ENCODE measurements around the gene NTM. TPM values are rescaled to one million over a fixed set of nuclear protein-coding genes. Genes with fewer than 3 reads are reported as not detected.

Gene NTM
- total RNA-seq, 1 experiment from 2014 or later: 8.6 TPM

DNA sequence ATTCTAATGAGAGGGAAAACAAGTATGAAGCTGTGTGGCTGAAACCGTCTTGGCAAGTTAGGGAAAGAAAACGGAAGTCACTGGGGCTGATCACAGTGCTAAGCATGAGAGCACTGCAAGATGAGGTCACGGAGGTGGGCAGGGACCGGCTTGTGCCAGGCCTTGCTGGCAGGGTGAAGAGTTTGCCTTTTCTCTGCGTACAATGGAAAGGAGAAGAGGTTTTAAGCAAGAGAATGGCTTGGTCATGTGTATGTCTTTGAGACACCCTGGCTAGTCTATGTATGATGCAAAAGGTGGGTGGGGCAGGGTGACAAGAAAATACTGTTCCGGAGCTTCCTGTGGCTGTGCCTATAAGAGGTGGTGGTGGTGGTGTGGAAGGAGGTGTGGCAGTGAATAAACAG is 567.9 kb downstream of the NTM start:
- Histone ChIP-seq H3K36me3 (ENCODE audit: insufficient read depth, low read length, poor library complexity, severe bottlenecking) (no peaks in the 10 kb centered on the region), H3K4me1 (ENCODE audit: insufficient read depth, low read length, poor library complexity, severe bottlenecking) (peaks cover 10% of the 10 kb centered on the region), H3K9me3 (ENCODE audit: low read depth, low read length, poor library complexity, severe bottlenecking) (no peaks in the 10 kb centered on the region), H3K27ac (ENCODE audit: low read depth, low read length, poor library complexity, severe bottlenecking) (no peak overlapping the region), H3K4me3 (ENCODE audit: low read depth, low read length, poor library complexity, severe bottlenecking) (no peak overlapping the region), H3K27me3 (replicated peaks; ENCODE audit: insufficient read depth, low read depth, low read length, poor library complexity) (peaks cover 6% of the 10 kb centered on the region)
- DNase-seq (ENCODE audit: low spot score): no peak
- intact Hi-C loops (cut with micrococcal nuclease; ENCODE audit: unreplicated experiment): no loop called here
- CTCF ChIA-PET: no interaction called here
- no TSS peak for BruUV-seq (replicated peaks)
- TF ChIP-seq, protein P1, sequence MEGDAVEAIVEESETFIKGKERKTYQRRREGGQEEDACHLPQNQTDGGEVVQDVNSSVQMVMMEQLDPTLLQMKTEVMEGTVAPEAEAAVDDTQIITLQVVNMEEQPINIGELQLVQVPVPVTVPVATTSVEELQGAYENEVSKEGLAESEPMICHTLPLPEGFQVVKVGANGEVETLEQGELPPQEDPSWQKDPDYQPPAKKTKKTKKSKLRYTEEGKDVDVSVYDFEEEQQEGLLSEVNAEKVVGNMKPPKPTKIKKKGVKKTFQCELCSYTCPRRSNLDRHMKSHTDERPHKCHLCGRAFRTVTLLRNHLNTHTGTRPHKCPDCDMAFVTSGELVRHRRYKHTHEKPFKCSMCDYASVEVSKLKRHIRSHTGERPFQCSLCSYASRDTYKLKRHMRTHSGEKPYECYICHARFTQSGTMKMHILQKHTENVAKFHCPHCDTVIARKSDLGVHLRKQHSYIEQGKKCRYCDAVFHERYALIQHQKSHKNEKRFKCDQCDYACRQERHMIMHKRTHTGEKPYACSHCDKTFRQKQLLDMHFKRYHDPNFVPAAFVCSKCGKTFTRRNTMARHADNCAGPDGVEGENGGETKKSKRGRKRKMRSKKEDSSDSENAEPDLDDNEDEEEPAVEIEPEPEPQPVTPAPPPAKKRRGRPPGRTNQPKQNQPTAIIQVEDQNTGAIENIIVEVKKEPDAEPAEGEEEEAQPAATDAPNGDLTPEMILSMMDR (conservative IDR thresholded peaks at IDR 0.05; ENCODE audit: low read depth, low read length): no peak
- TF ChIP-seq EZH2 (IDR thresholded peaks at IDR 0.05; ENCODE audit: borderline replicate concordance, low read depth, low read length, poor library complexity, severe bottlenecking): no peak
- POLR2A ChIA-PET (ENCODE audit: low non-redundant PET): no interaction called here

DNA sequence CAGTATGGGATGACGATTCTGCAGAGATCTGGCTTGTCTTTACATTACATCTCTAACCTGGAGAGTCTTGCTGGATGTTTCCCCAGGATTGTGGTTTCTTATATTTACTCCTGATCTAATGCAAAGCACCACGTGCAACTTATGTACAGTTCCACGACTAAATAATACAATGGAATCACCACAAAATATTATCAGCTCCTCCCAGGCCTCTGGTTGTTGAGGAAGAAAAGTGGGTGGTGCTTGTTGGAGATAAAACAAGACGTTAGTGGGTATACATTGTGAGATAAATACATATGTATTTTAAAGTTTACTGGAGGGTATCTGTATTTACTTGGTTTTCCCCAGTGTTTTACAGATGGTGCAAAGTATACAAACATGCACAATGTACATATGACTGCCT is 569.7 kb downstream of the NTM start:
- no TSS peak for BruUV-seq (replicated peaks)
- no peaks in the 10 kb centered on the region for H3K9me3 ChIP-seq (ENCODE audit: low read depth, low read length, poor library complexity, severe bottlenecking)
- intact Hi-C loops (cut with micrococcal nuclease; ENCODE audit: unreplicated experiment): no loop called here
- H3K27me3 ChIP-seq (replicated peaks; ENCODE audit: insufficient read depth, low read depth, low read length, poor library complexity): no peaks in the 10 kb centered on the region
- POLR2A ChIA-PET (ENCODE audit: low non-redundant PET): no interaction called here
- H3K27ac ChIP-seq (ENCODE audit: low read depth, low read length, poor library complexity, severe bottlenecking): no peak overlapping the region
- CTCF ChIA-PET: no interaction called here
- no peaks in the 10 kb centered on the region for H3K36me3 ChIP-seq (ENCODE audit: insufficient read depth, low read length, poor library complexity, severe bottlenecking)
- H3K4me1 ChIP-seq (ENCODE audit: insufficient read depth, low read length, poor library complexity, severe bottlenecking): peaks cover 28% of the 10 kb centered on the region
- DNase-seq (ENCODE audit: low spot score): no peak
- H3K4me3 ChIP-seq (ENCODE audit: low read depth, low read length, poor library complexity, severe bottlenecking): no peak overlapping the region
- TF ChIP-seq, protein P1 (conservative IDR thresholded peaks at IDR 0.05; ENCODE audit: low read depth, low read length): no peak
- no peak for TF ChIP-seq EZH2 (IDR thresholded peaks at IDR 0.05; ENCODE audit: borderline replicate concordance, low read depth, low read length, poor library complexity, severe bottlenecking)

DNA sequence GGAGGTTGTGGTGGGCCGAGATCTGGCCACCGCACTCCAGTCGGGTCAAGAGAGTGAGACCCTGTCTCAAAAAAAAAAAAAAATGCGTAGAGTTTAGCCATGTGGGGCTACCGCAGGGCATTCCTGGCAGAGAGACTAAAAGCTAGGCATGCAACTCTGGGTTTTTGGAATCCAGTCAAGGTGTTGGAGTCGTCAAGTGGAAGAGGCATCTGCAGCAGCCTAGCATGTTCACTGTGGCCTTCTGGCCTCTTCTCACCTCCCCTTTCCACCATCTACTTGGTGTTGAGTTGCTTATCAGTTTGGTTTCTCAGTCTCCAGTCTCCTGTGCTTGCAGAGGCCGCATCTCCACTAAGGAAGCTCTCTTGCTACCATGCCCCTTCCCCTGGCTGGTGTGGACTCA is 572.5 kb downstream of the NTM start:
- DNase-seq (ENCODE audit: low spot score): no peak
- intact Hi-C loops (cut with micrococcal nuclease; ENCODE audit: unreplicated experiment): no loop called here
- BruUV-seq (replicated peaks): no TSS peak
- no peak for TF ChIP-seq EZH2 (IDR thresholded peaks at IDR 0.05; ENCODE audit: borderline replicate concordance, low read depth, low read length, poor library complexity, severe bottlenecking)
- TF ChIP-seq, protein P1 (conservative IDR thresholded peaks at IDR 0.05; ENCODE audit: low read depth, low read length): no peak
- CTCF ChIA-PET: no interaction called here
- Histone ChIP-seq H3K27me3 (replicated peaks; ENCODE audit: insufficient read depth, low read depth, low read length, poor library complexity) (no peaks in the 10 kb centered on the region), H3K36me3 (ENCODE audit: insufficient read depth, low read length, poor library complexity, severe bottlenecking) (no peaks in the 10 kb centered on the region), H3K4me3 (ENCODE audit: low read depth, low read length, poor library complexity, severe bottlenecking) (no peak overlapping the region), H3K9me3 (ENCODE audit: low read depth, low read length, poor library complexity, severe bottlenecking) (no peaks in the 10 kb centered on the region), H3K27ac (ENCODE audit: low read depth, low read length, poor library complexity, severe bottlenecking) (no peak overlapping the region), H3K4me1 (ENCODE audit: insufficient read depth, low read length, poor library complexity, severe bottlenecking) (peaks cover 30% of the 10 kb centered on the region)
- POLR2A ChIA-PET (ENCODE audit: low non-redundant PET): no interaction called here
